ENCODE measurements around the gene MLYCD.

DNA sequence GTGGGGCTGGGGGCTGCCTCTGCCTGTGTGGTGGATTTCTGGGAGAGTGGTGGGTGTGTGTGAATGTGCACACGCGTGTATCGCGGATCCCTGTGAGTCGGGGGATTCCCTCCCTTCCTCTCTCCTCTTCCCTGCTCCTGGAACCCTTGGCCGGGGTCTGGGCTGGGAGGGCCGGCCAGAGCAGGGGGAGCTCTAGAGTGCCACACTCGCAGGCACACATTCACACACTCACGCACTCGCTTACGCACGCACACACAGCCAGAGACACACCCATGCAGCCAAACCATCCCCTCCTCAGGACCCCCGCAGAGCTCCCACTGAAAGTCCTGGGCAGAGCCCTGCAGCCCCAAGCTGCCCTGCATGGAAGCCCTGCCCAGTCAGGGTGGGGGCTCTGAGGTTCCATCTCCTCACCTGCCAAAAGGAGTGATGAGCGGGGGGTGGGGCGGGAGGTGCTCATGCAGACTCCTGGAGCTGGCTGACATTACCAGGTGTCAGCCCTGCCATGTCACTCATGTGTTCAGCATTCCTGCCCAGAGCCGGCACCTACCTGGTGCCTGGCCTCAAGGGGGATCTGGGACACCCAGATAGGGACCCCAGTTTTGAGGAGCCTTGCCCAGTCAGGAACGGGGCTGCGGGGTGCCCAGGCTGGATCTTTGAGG lies 71.0 kb downstream of the MLYCD start:
- TF ChIP-seq, protein P1, sequence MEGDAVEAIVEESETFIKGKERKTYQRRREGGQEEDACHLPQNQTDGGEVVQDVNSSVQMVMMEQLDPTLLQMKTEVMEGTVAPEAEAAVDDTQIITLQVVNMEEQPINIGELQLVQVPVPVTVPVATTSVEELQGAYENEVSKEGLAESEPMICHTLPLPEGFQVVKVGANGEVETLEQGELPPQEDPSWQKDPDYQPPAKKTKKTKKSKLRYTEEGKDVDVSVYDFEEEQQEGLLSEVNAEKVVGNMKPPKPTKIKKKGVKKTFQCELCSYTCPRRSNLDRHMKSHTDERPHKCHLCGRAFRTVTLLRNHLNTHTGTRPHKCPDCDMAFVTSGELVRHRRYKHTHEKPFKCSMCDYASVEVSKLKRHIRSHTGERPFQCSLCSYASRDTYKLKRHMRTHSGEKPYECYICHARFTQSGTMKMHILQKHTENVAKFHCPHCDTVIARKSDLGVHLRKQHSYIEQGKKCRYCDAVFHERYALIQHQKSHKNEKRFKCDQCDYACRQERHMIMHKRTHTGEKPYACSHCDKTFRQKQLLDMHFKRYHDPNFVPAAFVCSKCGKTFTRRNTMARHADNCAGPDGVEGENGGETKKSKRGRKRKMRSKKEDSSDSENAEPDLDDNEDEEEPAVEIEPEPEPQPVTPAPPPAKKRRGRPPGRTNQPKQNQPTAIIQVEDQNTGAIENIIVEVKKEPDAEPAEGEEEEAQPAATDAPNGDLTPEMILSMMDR (IDR thresholded peaks at IDR 0.05) = no peak
- TF ChIP-seq POLR2AphosphoS5 (IDR thresholded peaks at IDR 0.05) = no peak
- TF ChIP-seq POLR2A (IDR thresholded peaks at IDR 0.05) = no peak

All from upper lobe of left lung (tissue), 4 donors.